Gastroesophageal sphincter (tissue), 3 donors: ENCODE measurements around the gene S1PR3.

Experiments
- POLR2A ChIP-seq, 2 donors: fragments of 450-650 bp; IDR thresholded peaks; one replicate each; pipeline ENCODE4 v1.6.1; 2017; ENCODE audit warnings: antibody characterized with exemption in 2 of 2, mild to moderate bottlenecking in 2 of 2, moderate library complexity in 1 of 2
- POLR2AphosphoS5 ChIP-seq: sonication (generic); formaldehyde crosslinking; IDR thresholded peaks from one replicate; pipeline ENCODE4 v1.6.1; 2017; ENCODE audit warnings: antibody characterized with exemption
- TF ChIP-seq, protein P1 (sequence below), 4 experiments: fragments of 200-600 bp in 2 of 4; fragments of 450-650 bp in 2 of 4; sonication (generic) in 1 of 4; IDR thresholded peaks; one replicate each; pipeline ENCODE4 v1.5.1; 2017 to 2019; ENCODE audit warnings: antibody characterized with exemption in 4 of 4, mild to moderate bottlenecking in 2 of 4, moderate library complexity in 2 of 4

DNA sequence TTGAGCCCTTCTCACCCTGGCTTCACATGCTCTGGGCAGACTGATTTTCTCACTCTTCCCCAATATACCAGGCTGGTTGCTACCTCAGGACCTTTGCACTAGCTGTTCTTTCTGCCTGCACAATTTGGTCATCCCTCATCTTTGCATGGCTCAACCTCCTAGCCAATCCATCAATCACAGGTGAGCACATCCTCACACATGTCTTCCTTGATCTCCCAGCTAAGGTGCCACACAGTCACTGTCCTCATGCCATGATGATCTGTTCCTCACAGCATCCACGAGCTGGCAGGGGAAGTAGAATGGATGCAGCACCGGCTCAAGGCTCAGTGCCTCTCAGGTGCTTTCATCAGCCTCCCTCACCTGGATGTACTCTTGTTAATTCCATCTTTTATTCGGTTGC, 30.6 kb upstream of the S1PR3 start:
- TF ChIP-seq POLR2AphosphoS5, result no peak
- TF ChIP-seq, protein P1, sequence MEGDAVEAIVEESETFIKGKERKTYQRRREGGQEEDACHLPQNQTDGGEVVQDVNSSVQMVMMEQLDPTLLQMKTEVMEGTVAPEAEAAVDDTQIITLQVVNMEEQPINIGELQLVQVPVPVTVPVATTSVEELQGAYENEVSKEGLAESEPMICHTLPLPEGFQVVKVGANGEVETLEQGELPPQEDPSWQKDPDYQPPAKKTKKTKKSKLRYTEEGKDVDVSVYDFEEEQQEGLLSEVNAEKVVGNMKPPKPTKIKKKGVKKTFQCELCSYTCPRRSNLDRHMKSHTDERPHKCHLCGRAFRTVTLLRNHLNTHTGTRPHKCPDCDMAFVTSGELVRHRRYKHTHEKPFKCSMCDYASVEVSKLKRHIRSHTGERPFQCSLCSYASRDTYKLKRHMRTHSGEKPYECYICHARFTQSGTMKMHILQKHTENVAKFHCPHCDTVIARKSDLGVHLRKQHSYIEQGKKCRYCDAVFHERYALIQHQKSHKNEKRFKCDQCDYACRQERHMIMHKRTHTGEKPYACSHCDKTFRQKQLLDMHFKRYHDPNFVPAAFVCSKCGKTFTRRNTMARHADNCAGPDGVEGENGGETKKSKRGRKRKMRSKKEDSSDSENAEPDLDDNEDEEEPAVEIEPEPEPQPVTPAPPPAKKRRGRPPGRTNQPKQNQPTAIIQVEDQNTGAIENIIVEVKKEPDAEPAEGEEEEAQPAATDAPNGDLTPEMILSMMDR (IDR thresholded peaks at IDR 0.05), result no peak
- no peak for TF ChIP-seq POLR2A (IDR thresholded peaks at IDR 0.05)
